ENCODE data around the gene NDEL1. TPM values are rescaled to one million over a fixed set of nuclear protein-coding genes. Genes with fewer than 3 reads are reported as not detected.

NDEL1 gene
- total and polyA plus RNA-seq, 4 donors = 15.3 to 52.3 (median 35.4) TPM

- no peak for TF ChIP-seq YY1 (IDR thresholded peaks at IDR 0.05)
- TF ChIP-seq HNF4G (IDR thresholded peaks at IDR 0.05) = no peak
- no peak for TF ChIP-seq REST (IDR thresholded peaks at IDR 0.05)
- TF ChIP-seq EGR1 (IDR thresholded peaks at IDR 0.05; ENCODE audit: low read depth in 2 of 2) = no peak
Observed at GRCh38 chr17:8492121-8492520, 56.4 kb downstream of the NDEL1 start (continued).

GRCh38 chr17:8494021-8494420, 58.3 kb downstream of the NDEL1 start:
- peaks cover 3 to 48% (median 19%) of the 10 kb centered on the region in 4 donors for H3K36me3 ChIP-seq (ENCODE audit: control insufficient read depth in 4 of 4, insufficient read depth in 3 of 4, low read depth in 1 of 4, low read length in 3 of 4)
- 83% methylated on average over 12 of the region's 12 CpGs for WGBS
- no peak overlapping the region for H3K9ac ChIP-seq (ENCODE audit: low read depth in 1 of 2, low read length in 2 of 2)
- H3K9me3 ChIP-seq (ENCODE audit: control insufficient read depth in 4 of 4, low read length in 3 of 4) = no peaks in the 10 kb centered on the region
- no peak overlapping the region for H3K4me3 ChIP-seq (ENCODE audit: low read depth in 1 of 3, low read length in 3 of 3)
- no peaks in the 10 kb centered on the region for H3K27me3 ChIP-seq (ENCODE audit: control insufficient read depth in 4 of 4, insufficient read depth in 4 of 4, low read length in 3 of 4)
- H3K27ac ChIP-seq (ENCODE audit: low read depth in 1 of 2, low read length in 2 of 2) = no peak overlapping the region
- H3K4me1 ChIP-seq (ENCODE audit: control insufficient read depth in 4 of 4, insufficient read depth in 4 of 4, low read length in 3 of 4) = no peaks in the 10 kb centered on the region
- TF ChIP-seq TAF1 (conservative IDR thresholded peaks at IDR 0.05) = no peak
- no peak for TF ChIP-seq REST (IDR thresholded peaks at IDR 0.05)
- TF ChIP-seq RXRA (IDR thresholded peaks at IDR 0.05) = no peak
- no peak for TF ChIP-seq CTCF (IDR thresholded peaks at IDR 0.05; ENCODE audit: low read depth, low read length, missing input control)
- no peak for TF ChIP-seq YY1 (IDR thresholded peaks at IDR 0.05)
- no peak for TF ChIP-seq HNF4A (conservative IDR thresholded peaks at IDR 0.05)
- TF ChIP-seq MAX (IDR thresholded peaks at IDR 0.05) = no peak
- no peak for TF ChIP-seq ATF3 (IDR thresholded peaks at IDR 0.05)
- TF ChIP-seq NR2F2 (IDR thresholded peaks at IDR 0.05) = no peak
- TF ChIP-seq EGR1 (IDR thresholded peaks at IDR 0.05; ENCODE audit: low read depth in 2 of 2) = no peak
- TF ChIP-seq ZBTB33 (IDR thresholded peaks at IDR 0.05) = no peak
- TF ChIP-seq JUND (IDR thresholded peaks at IDR 0.05) = no peak
- TF ChIP-seq SP1 (IDR thresholded peaks at IDR 0.05) = no peak
- no peak for TF ChIP-seq FOXA1 (IDR thresholded peaks at IDR 0.05)
- no peak for TF ChIP-seq HNF4G (IDR thresholded peaks at IDR 0.05)
- no peak for TF ChIP-seq FOXA2 (IDR thresholded peaks at IDR 0.05)
- no peak for TF ChIP-seq RAD21 (IDR thresholded peaks at IDR 0.05)
- TF ChIP-seq GABPA (IDR thresholded peaks at IDR 0.05 in 1 of 2, conservative IDR thresholded peaks at IDR 0.05 in 1 of 2) = no peak
- no peak for DNase-seq (ENCODE audit: low spot score)
